ENCODE measurements around the gene UBA3.

Gene UBA3

GRCh38 chr3:69011096-69011730 is 69.0 kb downstream of the UBA3 start:
- DNase-seq, result no peak

- DNase-seq, result peak; percentile 8
These were observed 70.4 kb downstream of the UBA3 start for GRCh38 chr3:69009559-69010410.

GRCh38 chr3:69008980-69009379 is 71.2 kb downstream of the UBA3 start:
- DNase-seq, result peak; percentile 25

- DNase-seq, result no peak
These were observed 74.2 kb downstream of the UBA3 start for GRCh38 chr3:69005791-69006482.

- no peak for DNase-seq
These were observed 74.9 kb downstream of the UBA3 start for GRCh38 chr3:69005071-69005790.
